ENCODE results near the gene SNX2.
"Not testable (repeated sequence)": the region's sequence is repeated elsewhere in the genome, so short reads cannot be mapped to it uniquely, and the experiment has no call there.

Gene SNX2

DNA sequence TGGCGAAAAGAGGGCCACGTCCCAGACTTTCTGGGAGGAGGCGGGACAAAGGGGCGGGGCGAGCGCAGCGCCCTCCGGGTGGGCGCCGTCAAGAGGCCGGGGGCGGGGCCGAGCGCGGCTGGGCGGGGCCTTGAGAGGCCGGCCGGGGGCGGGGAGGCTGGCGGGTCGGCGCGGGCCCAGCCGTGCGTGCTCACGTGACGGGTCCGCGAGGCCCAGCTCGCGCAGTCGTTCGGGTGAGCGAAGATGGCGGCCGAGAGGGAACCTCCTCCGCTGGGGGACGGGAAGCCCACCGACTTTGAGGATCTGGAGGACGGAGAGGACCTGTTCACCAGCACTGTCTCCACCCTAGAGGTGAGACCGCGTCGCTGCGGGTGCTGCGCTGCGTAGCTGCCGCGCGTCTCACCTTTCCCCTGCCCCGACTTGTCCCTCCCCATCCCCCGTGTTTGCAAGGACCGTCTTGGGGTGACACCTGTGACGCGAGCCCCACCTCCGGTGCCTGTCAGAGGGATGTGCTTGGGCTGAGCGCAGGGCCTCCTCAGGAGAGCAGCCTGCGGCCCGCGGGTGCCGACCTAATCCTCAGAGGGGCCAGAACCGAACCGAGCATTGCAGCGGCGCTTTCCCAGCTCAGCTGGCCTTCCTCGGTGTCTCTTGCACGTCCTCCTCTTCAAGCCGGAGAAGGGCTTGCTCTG is at the start of gene SNX2:
Gene SNX2, plus strand, starts transcription at position 220 of the 689 bp plus-strand sequence. Its CDS starts 24 bp downstream, at position 244.
- in situ Hi-C loops (cut with MboI; ENCODE audit: low sequenced_read_pairs) = no loop called here

DNA sequence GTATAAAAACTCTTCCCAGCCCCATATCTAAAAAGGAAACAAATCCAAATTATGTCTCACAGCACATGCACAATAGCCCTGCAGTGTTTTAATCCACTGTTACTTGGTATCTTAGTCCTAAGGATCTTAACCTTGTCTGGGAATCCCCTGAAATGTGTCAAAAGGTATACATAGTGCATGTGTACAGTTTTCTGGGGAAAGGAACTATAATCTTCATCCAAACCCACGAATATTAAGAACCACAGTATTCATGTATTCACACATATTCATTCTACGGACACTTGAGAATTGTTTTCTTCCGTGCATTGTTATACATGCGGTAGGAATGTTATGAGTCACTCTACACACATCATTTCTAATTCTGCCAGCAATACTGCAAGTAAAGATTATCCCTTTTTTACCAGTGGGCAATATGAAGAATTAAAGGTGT is 47.8 kb upstream of the SNX2 start:
- in situ Hi-C loops (cut with MboI; ENCODE audit: low sequenced_read_pairs) = no loop called here

GRCh38 chr5:122730037-122730436 is 44.8 kb upstream of the SNX2 start:
- in situ Hi-C loops (cut with MboI; ENCODE audit: low sequenced_read_pairs) = no loop called here

GRCh38 chr5:122730456-122730855 is 44.4 kb upstream of the SNX2 start:
- in situ Hi-C loops (cut with MboI; ENCODE audit: low sequenced_read_pairs) = no loop called here

DNA sequence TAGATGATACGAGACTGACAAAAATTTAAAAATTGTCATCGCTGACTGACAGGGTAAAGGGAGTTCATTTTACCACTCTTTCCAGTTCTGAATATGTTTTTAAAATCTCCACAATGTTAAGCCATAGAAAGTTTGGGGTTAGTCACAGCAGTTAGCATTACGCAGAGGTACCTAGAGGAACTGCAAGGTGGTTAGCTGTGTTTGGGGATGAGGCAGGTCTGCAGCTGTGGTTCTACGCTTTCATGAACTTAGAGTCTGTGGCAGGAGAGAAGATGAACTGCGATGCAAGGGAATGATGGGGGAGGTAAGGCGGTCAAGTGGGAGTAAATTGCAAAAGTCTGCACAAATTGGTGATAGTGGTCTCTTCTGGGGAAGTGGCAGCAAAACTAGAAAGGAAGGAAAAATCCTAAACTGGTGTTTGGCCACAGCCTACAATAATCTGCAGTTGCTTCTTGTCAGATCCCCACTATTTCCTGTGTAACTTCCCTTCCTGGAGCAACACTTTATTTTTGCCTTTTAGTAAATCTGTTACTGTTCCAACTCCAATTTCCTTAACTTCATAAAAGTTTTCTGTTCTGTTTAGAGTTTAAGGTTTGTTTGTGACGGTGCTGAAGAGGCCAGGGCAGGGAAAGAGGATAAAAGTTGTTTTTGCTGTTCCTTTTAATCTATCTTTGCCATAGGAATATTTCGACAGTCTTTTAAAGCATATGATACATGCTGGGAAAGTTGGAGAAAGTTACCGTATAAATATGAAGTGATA is 38.6 kb upstream of the SNX2 start:
- in situ Hi-C loops (cut with MboI; ENCODE audit: low sequenced_read_pairs) = no loop called here

DNA sequence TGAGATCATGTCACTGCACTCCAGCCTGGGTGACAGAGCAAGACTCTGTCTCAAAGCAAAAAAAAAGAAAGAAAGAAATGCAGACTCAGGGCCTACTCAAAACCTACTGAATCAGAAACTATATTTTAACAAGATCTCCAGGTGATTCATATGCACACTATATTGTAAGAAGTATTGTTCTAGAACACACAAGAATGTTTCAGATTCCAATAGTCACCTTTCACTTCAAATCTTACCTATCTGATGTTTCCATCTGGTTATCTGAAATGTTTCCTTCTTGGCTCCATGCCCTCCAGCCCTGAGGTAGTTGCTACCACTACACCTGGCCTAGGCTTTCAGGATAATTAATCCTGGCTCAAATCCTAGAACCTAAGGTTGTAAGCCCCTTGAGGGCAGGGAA is 36.8 kb upstream of the SNX2 start:
- in situ Hi-C loops (cut with MboI; ENCODE audit: low sequenced_read_pairs) = no loop called here

DNA sequence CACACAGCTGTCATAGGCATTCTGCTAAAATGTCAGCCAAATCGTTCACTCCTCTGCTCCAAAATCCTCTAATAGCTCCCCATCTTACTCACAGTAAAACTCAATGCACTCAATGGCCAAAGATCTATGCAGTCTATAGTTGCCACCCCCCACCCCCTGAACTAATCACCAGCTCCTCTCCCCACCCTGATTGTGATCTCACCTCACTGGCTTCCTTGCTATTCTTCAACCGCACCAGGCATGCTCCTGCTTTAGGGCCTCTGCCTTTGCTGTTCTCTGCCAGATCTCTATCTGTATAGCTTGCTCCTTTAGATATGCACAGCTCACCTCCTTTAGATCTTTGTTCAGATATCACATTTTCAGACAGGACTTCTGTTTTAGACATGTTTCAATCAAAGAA is 33.2 kb upstream of the SNX2 start:
- in situ Hi-C loops (cut with MboI; ENCODE audit: low sequenced_read_pairs) = no loop called here

- in situ Hi-C loops (cut with MboI; ENCODE audit: low sequenced_read_pairs) = no loop called here
Observed at GRCh38 chr5:122743261-122743660, 31.6 kb upstream of the SNX2 start.

DNA sequence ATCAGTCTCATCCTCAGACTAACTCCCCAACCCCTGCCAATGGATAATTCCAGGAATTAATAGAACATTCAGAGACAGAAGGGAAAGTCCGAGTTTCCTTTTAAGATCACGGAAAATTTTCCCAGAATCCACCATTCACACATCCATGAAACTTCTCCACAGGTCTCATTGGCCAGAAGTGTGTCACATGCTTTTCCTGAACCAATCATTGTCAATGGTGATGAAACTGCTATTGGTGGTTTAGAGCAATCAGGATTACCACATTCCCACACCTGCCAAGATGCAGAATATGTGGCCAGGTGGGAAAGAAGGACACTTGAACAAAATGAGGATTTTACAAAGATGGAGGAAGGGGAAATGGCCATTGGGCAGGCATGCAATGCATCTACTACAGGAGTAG is 29.3 kb upstream of the SNX2 start:
- in situ Hi-C loops (cut with MboI; ENCODE audit: low sequenced_read_pairs) = no loop called here

DNA sequence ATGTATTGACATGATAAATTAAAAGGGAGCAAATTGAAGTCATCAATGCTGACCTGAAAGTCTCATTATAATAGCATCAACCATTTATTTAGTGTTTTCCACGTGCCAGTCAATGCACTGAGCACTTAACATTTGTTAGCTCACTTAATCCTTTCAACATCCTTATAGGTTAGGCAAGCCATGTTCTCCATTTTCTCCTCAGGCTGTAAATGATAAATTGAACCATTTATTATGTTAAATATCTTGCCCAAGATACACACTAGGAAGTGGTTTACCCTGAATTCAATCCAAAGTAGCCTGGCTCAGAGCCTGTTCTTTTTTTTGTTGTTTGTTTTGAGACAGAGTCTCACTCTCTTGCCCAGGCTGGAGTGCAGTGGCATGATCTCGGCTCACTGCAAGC is 25.0 kb upstream of the SNX2 start:
- in situ Hi-C loops (cut with MboI; ENCODE audit: low sequenced_read_pairs) = no loop called here

GRCh38 chr5:122751293-122751782 is 23.5 kb upstream of the SNX2 start:
- in situ Hi-C loops (cut with MboI; ENCODE audit: low sequenced_read_pairs) = no loop called here

DNA sequence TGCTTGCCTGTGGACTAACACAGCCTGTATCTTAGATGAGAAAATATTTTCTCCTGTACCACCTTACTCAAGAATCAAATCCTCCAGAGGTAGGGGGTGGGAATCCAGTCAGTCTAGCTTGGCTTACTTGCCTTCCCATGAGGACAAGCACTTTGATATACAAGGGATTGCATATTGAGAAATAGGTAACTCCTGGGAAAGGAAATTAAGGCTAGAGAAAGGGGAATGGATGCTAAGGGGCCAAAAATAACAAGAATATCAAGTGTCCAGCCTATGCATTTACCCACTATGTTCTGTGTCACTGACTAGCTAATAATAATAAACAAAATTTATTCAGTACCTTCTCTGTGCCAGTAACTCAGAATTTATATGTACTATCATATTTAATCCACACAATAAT is 21.4 kb upstream of the SNX2 start:
- in situ Hi-C loops (cut with MboI; ENCODE audit: low sequenced_read_pairs) = no loop called here

- in situ Hi-C loops (cut with MboI; ENCODE audit: low sequenced_read_pairs) = no loop called here
Observed at GRCh38 chr5:122755783-122756182, 19.1 kb upstream of the SNX2 start.

GRCh38 chr5:122756264-122756911 is 18.5 kb upstream of the SNX2 start:
- in situ Hi-C loops (cut with MboI; ENCODE audit: low sequenced_read_pairs) = no loop called here

GRCh38 chr5:122757285-122757684 is 17.6 kb upstream of the SNX2 start:
- in situ Hi-C loops (cut with MboI; ENCODE audit: low sequenced_read_pairs) = no loop called here

DNA sequence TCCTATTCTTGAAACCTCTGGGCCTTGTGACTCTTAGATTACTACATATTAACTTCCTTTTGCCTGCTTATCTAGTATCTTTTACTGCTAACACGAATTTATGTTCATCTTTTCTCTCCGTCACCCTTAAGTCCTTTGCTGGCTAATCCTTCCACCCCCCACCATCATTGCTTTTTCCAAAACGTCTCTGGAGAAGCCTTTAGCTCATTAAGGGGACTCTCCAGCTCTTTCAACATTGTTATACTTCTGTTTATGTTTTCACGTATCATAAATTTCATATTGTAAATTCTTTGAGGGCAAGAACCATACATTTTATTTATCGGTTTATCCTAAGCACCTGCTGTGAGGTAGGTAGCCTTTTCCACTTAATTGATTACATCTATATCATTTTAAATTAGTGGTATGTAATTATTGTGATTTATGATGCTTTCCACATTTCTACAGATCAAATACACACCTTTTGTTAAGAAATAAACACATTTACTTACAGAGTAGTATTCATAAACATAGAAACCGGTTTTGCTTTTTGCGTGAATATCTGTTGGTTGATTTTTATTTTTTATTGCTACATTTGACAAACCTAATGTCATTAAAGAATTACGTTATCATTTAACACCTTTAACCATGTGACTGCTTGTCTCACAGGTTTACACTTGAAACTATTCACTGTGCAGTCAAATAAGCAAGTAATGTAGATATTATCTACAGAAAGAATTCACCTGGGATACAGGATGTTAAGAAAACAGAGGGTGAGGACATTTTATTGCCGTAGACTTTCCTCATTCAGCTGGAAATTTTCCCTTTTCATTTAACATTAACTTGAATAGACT is 15.4 kb upstream of the SNX2 start:
- in situ Hi-C loops (cut with MboI; ENCODE audit: low sequenced_read_pairs) = no loop called here

GRCh38 chr5:122760236-122760635 is 14.6 kb upstream of the SNX2 start:
- in situ Hi-C loops (cut with MboI; ENCODE audit: low sequenced_read_pairs) = no loop called here

GRCh38 chr5:122761115-122761514 is 13.8 kb upstream of the SNX2 start:
- in situ Hi-C loops (cut with MboI; ENCODE audit: low sequenced_read_pairs) = no loop called here

- in situ Hi-C loops (cut with MboI; ENCODE audit: low sequenced_read_pairs) = not testable (repeated sequence)
Observed at GRCh38 chr5:122761896-122762295, 13.0 kb upstream of the SNX2 start.

DNA sequence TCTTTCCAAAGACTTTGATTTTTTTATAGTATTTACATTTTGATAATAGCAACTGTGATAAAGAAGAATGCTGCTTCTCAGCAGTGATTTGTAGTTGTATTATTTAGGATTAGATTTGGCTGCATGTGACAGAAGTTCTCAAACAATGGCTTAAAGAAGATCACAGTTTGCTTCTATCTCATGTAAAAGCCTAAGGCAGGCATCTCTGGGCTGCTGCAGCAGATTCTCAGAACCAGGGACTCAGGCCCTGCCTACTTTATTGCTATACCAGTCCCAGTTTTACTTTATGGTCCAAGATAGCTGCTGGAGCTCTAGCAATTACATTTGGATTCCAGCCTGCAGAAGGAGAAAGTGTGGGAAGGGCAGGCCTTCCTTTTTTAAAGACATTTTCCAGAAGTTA is 8.8 kb upstream of the SNX2 start:
- in situ Hi-C loops (cut with MboI; ENCODE audit: low sequenced_read_pairs) = no loop called here

GRCh38 chr5:122770477-122770876 is 4.4 kb upstream of the SNX2 start:
- in situ Hi-C loops (cut with MboI; ENCODE audit: low sequenced_read_pairs) = no loop called here

Measured in HL-60/S4 treated with phorbol 12-myristate 13-acetate at 8.2 ng/mL for 4 days and 3 days (cell line).